PC-3 (cell line): ENCODE measurements around the gene TEX55. TPM values are rescaled to one million over a fixed set of nuclear protein-coding genes. Genes with fewer than 3 reads are reported as not detected.

Source experiments
- ATAC-seq: fragments of 200-7000 bp; cut with Tn5 transposase; 2 replicates; pipeline ENCODE4 v1.9.1; 2020; ENCODE audit warnings: mild to moderate bottlenecking, moderate library complexity
- BruUV-seq: library from RNA; stranded (reverse); fragments of 400-500 nt; replicated peaks from 2 replicates; lab custom pipeline; 2021; lab: Mats Ljungman, UMichigan
- CTCF ChIA-PET: fragments of 300-600 bp; sonication (Branson Sonifier 250); formaldehyde crosslinking; loops from one replicate; lab custom pipeline; 2022; ENCODE audit warnings: antibody characterized with exemption; lab: Charles Lee
- POLR2A ChIA-PET: fragments of 300-600 bp; sonication (Branson Sonifier 250); formaldehyde crosslinking; loops from one replicate; lab custom pipeline; 2022; ENCODE audit warnings: antibody characterized with exemption; ENCODE audit not compliant: unreplicated experiment; lab: Charles Lee
- DNase-seq: peaks from one replicate; pipeline ENCODE4 v3.0.0-alpha.2; 2015
- H2AFZ ChIP-seq: fragments of 300-600 bp; sonication (generic); 2 replicates; pipeline ENCODE4 v1.6.0; 2016; ENCODE audit warnings: antibody characterized with exemption, low read length
- H3F3A ChIP-seq: fragments of 300-600 bp; sonication (generic); one replicate; pipeline ENCODE4 v1.6.0; 2017; ENCODE audit warnings: antibody characterized with exemption, low read length, control low read depth, mild to moderate bottlenecking; ENCODE audit not compliant: unreplicated experiment
- H3K27ac ChIP-seq: fragments of 300-600 bp; sonication (generic); 2 replicates; pipeline ENCODE4 v1.5.1; 2016; ENCODE audit warnings: mild to moderate bottlenecking, low read length
- H3K27me3 ChIP-seq: fragments of 300-600 bp; sonication (generic); 2 replicates; pipeline ENCODE4 v1.6.1; 2016; ENCODE audit warnings: low read length, mixed read lengths
- H3K36me3 ChIP-seq: fragments of 300-600 bp; sonication (generic); 2 replicates; pipeline ENCODE4 v1.6.1; 2016; ENCODE audit warnings: low read depth, mixed run types, low read length, mixed read lengths
- H3K4me1 ChIP-seq: fragments of 300-600 bp; sonication (generic); 2 replicates; pipeline ENCODE4 v1.5.1; 2016; ENCODE audit warnings: low read length; ENCODE audit not compliant: insufficient read depth
- H3K4me2 ChIP-seq: fragments of 300-600 bp; sonication (generic); 2 replicates; pipeline ENCODE4 v1.6.0; 2016; ENCODE audit warnings: low read length
- H3K4me3 ChIP-seq: fragments of 300-600 bp; sonication (generic); 2 replicates; pipeline ENCODE4 v1.5.1; 2016; ENCODE audit warnings: mild to moderate bottlenecking, low read length, mixed read lengths
- H3K79me2 ChIP-seq: fragments of 300-600 bp; sonication (generic); 2 replicates; pipeline ENCODE4 v1.6.1; 2017; ENCODE audit warnings: low read length, mixed read lengths
- H3K9ac ChIP-seq: fragments of 300-600 bp; sonication (generic); 2 replicates; pipeline ENCODE4 v1.6.0; 2016; ENCODE audit warnings: mild to moderate bottlenecking, low read length
- H3K9me2 ChIP-seq: fragments of 300-600 bp; sonication (generic); replicated peaks from 2 replicates; pipeline ENCODE4 v1.6.1; 2016; ENCODE audit warnings: mixed run types, low read length, mixed read lengths
- H3K9me3 ChIP-seq: fragments of 300-600 bp; sonication (generic); 2 replicates; pipeline ENCODE4 v1.6.1; 2016; ENCODE audit warnings: low read length, mixed read lengths
- H4K20me1 ChIP-seq: fragments of 300-600 bp; sonication (generic); 2 replicates; pipeline ENCODE4 v1.6.1; 2016; ENCODE audit warnings: low read length, mixed read lengths
- EZH2 ChIP-seq: fragments of 300-600 bp; sonication (generic); IDR thresholded peaks from one replicate; pipeline ENCODE4 v1.6.1; 2017; ENCODE audit warnings: antibody characterized with exemption, mild to moderate bottlenecking, low read length; ENCODE audit not compliant: unreplicated experiment
- EZH2phosphoT487 ChIP-seq: fragments of 300-600 bp; sonication (generic); IDR thresholded peaks from 2 replicates; pipeline ENCODE4 v1.6.1; 2018; ENCODE audit warnings: mild to moderate bottlenecking, antibody characterized with exemption, low read length, borderline replicate concordance
- intact Hi-C: fragments of 100-400 bp; cut with micrococcal nuclease; formaldehyde crosslinking; loops from 2 replicates; pipeline ENCODE4 v1.9.0; 2023
- total RNA-seq: library from RNA; depleted of rRNA; stranded (reverse); fragments of >200 nt; gene quantifications from 2 replicates; pipeline ENCODE4 v1.2.3, GENCODE V29; 2014
- TF ChIP-seq, protein P1 (sequence below): fragments of 300-600 bp; sonication (generic); conservative IDR thresholded peaks from 2 replicates; pipeline ENCODE4 v1.5.1; 2017; ENCODE audit warnings: antibody characterized with exemption, low read depth, mild to moderate bottlenecking, low read length

The TEX55 gene
- total RNA-seq, 1 experiment from 2014 or later: 0.33 TPM

DNA sequence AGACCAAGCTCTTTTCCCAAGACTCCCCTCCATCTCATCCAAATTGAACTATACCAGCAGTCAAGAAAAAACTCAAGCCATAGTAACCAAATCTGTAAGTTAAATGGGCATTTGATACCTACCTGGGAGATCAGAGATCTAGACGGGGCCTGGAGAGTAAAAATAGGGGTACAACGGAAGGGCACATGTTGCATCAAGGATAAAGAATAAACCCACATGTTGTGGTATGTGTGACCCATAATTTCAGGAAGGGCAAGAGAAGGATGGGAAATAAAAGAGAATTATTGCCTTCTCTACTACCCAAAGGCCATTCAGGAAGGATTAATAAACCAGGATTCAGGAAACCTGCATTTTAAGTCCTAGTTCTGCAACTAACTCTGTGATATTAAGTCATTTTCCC is 1.5 kb downstream of the TEX55 start:
- Histone ChIP-seq H3K9me2 (no peaks in the 10 kb centered on the region), H3F3A (no peaks in the 10 kb centered on the region), H2AFZ (no peak overlapping the region), H3K36me3 (no peaks in the 10 kb centered on the region), H3K79me2 (no peaks in the 10 kb centered on the region), H3K27me3 (no peaks in the 10 kb centered on the region), H3K4me1 (peaks cover 25% of the 10 kb centered on the region), H4K20me1 (no peaks in the 10 kb centered on the region), H3K9me3 (no peaks in the 10 kb centered on the region), H3K4me3 (no peak overlapping the region), H3K9ac (no peak overlapping the region), H3K4me2 (no peak overlapping the region), H3K27ac (peak overlapping the region; percentile 65; the same call in 1 of the 2 replicates)
- ATAC-seq (no peak), DNase-seq (no peak)
- intact Hi-C loops: loop anchor here (5.0 kb wide), 1 partner anchor 535 kb away; no protein-coding TSS in a partner anchor
- BruUV-seq: no TSS peak
- CTCF ChIA-PET: interaction anchor here (1.3 kb wide), 1 partner anchor 94 kb away, joined by 6 read pairs; no protein-coding TSS in a partner anchor
- no peak for TF ChIP-seq EZH2phosphoT487
- TF ChIP-seq, protein P1, sequence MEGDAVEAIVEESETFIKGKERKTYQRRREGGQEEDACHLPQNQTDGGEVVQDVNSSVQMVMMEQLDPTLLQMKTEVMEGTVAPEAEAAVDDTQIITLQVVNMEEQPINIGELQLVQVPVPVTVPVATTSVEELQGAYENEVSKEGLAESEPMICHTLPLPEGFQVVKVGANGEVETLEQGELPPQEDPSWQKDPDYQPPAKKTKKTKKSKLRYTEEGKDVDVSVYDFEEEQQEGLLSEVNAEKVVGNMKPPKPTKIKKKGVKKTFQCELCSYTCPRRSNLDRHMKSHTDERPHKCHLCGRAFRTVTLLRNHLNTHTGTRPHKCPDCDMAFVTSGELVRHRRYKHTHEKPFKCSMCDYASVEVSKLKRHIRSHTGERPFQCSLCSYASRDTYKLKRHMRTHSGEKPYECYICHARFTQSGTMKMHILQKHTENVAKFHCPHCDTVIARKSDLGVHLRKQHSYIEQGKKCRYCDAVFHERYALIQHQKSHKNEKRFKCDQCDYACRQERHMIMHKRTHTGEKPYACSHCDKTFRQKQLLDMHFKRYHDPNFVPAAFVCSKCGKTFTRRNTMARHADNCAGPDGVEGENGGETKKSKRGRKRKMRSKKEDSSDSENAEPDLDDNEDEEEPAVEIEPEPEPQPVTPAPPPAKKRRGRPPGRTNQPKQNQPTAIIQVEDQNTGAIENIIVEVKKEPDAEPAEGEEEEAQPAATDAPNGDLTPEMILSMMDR: no peak
- no peak for TF ChIP-seq EZH2
- POLR2A ChIA-PET: no interaction called here

DNA sequence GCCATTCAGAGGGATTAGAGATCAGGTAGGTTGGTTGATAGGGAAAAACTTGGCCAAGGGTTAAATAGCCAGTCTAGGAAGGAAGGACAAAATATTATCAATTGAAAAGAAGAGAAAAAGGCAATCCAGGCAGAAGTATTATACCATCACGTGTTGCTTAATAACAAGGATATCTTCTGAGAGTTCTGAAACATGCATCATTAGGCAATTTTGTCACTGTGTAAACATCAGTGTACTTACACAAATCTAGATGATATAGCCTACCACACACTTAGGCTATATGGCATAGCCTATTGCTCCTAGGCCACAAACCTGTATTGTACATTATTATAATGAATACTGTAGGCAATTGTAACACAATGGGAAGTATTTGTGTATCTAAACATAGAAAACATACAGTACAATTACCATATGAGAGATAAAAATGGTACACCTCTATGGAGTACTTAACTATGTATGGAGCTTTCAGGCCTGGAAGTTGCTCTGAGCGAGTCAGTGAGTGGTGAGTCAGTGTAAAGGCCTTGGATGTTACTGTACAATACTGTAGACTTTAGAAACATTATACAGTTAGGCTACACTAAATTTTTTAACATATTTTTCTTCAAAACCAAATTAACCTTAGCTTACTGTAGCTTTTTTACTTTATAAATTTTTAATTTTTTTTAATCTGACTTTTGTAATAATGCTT is 2.7 kb downstream of the TEX55 start:
- DNase-seq: peak; percentile 87
- no peaks in the 10 kb centered on the region for H4K20me1 ChIP-seq
- intact Hi-C loops: loop anchor here (2.0 to 5.0 kb wide), 2 partner anchors 28 to 534 kb away; no protein-coding TSS in a partner anchor
- peak; percentile 88 for ATAC-seq
- ChIA-PET POLR2A (interaction anchor here (1.2 kb wide), 1 partner anchor 92 kb away, joined by 11 read pairs; the partner anchor contains the start of gene B4GALT4), CTCF (interaction anchor here (0.5 to 1.8 kb wide), 2 partner anchors 49 to 92 kb away, joined by 3 to 15 read pairs; partner anchors contain the start of gene B4GALT4)
- no peaks in the 10 kb centered on the region for H3K79me2 ChIP-seq
- H3K27ac ChIP-seq: peak overlapping the region; percentile 65
- no peaks in the 10 kb centered on the region for H3K36me3 ChIP-seq
- no TSS peak for BruUV-seq
- H3F3A ChIP-seq: no peaks in the 10 kb centered on the region
- peak overlapping the region; percentile 4 for H3K4me2 ChIP-seq
- H3K27me3 ChIP-seq: no peaks in the 10 kb centered on the region
- no peak overlapping the region for H2AFZ ChIP-seq
- H3K9me3 ChIP-seq: no peaks in the 10 kb centered on the region
- H3K4me3 ChIP-seq: no peak overlapping the region
- TF ChIP-seq EZH2 (no peak), EZH2phosphoT487 (no peak)
- TF ChIP-seq, protein P1: no peak
- H3K9ac ChIP-seq: peak overlapping the region; percentile 12
- peaks cover 25% of the 10 kb centered on the region for H3K4me1 ChIP-seq
- H3K9me2 ChIP-seq: no peaks in the 10 kb centered on the region
